AG04449 (cell line): ENCODE measurements around the gene ZNF483.
"Not testable (repeated sequence)": the region's sequence is repeated elsewhere in the genome, so short reads cannot be mapped to it uniquely, and the experiment has no call there.

Experiments used
- CTCF ChIA-PET: fragments of 350-600 bp; formaldehyde crosslinking; extraction: SDS; loops from one replicate; lab custom pipeline; 2021; ENCODE audit warnings: antibody characterized with exemption; lab: Yijun Ruan, JAX
- POLR2A ChIA-PET: fragments of 400-600, 350-600 bp; formaldehyde crosslinking; extraction: SDS; loops from one replicate; lab custom pipeline; 2020; ENCODE audit warnings: antibody characterized with exemption, inconsistent platforms; lab: Yijun Ruan, JAX
- DNase-seq: peaks from one replicate; pipeline ENCODE4 v3.0.0-alpha.2; 2010; ENCODE audit warnings: low read depth, low spot score
- H3K4me3 ChIP-seq: 2 replicates; pipeline ENCODE4 v1.5.1; 2011; ENCODE audit warnings: low read depth, mild to moderate bottlenecking, control low read depth, low read length
- TF ChIP-seq, protein P1 (sequence below): IDR thresholded peaks from one replicate; pipeline ENCODE4 v1.5.1; 2011; ENCODE audit warnings: mild to moderate bottlenecking, moderate library complexity, low read length, control low read depth, inconsistent platforms; ENCODE audit not compliant: insufficient read depth; ENCODE audit errors: missing control alignments

ZNF483 gene

DNA sequence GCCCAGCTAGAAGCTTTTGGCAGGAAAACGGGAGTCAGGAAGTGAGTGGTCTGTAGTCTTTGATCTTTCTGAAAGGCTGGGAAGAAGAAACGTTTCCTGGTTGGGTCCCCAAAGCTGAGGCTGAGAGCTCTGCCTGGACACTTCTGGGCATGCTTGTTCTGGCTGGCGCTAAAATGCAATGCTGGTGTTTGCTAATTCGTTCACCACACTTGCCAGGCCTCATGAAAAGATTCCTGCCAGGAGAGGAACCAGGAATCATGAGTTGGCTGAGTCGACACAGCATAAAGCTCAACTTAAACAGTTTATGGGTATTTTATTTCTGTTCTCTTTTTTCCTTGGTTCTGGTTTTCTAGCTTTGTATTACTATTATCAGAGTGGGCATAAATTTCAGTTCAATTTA lies 85.2 kb downstream of the ZNF483 start:
- no peak overlapping the region for H3K4me3 ChIP-seq
- CTCF ChIA-PET: no interaction called here
- TF ChIP-seq, protein P1, sequence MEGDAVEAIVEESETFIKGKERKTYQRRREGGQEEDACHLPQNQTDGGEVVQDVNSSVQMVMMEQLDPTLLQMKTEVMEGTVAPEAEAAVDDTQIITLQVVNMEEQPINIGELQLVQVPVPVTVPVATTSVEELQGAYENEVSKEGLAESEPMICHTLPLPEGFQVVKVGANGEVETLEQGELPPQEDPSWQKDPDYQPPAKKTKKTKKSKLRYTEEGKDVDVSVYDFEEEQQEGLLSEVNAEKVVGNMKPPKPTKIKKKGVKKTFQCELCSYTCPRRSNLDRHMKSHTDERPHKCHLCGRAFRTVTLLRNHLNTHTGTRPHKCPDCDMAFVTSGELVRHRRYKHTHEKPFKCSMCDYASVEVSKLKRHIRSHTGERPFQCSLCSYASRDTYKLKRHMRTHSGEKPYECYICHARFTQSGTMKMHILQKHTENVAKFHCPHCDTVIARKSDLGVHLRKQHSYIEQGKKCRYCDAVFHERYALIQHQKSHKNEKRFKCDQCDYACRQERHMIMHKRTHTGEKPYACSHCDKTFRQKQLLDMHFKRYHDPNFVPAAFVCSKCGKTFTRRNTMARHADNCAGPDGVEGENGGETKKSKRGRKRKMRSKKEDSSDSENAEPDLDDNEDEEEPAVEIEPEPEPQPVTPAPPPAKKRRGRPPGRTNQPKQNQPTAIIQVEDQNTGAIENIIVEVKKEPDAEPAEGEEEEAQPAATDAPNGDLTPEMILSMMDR: no peak
- POLR2A ChIA-PET: no interaction called here
- DNase-seq: no peak

DNA sequence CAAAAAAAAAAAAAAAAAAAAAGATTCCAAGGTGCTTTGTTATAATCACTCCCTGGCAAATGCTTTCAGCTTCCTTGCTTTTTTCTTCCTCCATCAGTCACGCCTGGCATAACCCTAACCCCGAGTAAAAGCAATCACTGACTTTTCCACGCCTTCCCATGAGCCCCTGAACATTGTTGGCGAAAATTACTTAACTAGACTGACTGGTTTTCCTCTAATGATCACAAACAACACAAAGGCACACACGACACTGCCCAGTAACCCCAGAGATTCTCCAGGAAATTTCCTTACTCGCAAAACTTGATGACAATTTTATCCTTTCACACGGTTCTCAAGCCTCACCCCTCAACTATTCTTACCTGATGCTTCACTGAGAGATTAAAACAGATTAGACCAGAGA lies 85.9 kb downstream of the ZNF483 start:
- ChIA-PET POLR2A (no interaction called here), CTCF (no interaction called here)
- DNase-seq: no peak
- TF ChIP-seq, protein P1: no peak
- H3K4me3 ChIP-seq: no peak overlapping the region

DNA sequence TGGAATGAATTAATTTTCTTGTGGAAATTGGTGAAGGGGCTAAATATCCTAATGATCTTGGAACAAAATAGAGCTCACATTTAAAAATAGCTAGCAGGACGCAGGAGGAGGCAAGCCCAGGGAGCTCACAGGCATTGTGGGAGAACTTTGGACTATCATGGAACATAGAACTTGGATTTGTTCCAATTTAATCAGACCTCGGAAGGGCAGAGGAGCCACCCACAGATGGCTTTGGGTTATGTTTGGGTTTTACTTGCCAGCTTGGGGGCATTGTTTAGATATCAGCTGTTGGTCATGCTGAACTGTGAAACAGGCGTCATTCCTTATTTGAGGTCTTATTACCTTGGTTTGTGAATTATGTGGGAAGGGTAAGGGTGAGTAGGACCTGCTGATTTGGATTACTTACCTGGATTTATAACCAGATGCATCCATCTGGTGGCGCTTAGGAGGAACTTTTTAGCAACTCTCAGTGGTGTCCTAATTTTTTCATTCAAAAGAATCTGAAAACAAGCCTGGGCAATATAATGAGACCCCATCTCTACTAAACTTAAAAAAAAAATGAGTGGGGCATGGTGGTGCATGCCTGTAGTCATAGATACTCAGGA lies 88.6 kb downstream of the ZNF483 start:
- no peak for DNase-seq
- CTCF ChIA-PET: interaction anchor here (1.5 kb wide), 1 partner anchor 15 kb away, joined by 3 read pairs; no protein-coding TSS in a partner anchor
- no peak overlapping the region for H3K4me3 ChIP-seq
- POLR2A ChIA-PET: no interaction called here
- TF ChIP-seq, protein P1: no peak

DNA sequence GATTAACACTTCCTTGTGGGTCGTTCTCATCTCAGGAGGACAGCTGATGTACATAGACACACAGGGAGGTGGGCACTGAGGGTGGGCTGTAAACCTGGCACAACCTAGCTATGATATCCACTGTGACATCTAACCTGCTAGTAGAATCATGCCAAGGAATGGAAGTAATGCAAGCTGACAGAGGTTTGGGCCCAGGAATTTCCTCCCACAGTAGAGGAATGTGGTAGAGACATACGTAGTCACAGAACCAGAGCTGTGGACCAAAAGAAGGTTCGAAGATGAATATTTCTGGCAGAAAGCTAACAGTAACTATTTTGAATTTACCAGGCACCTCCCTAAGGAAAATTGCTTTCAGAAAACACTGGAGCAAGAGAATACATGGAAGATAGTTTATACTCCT lies 90.9 kb downstream of the ZNF483 start:
- CTCF ChIA-PET: interaction anchor here (0.5 to 1.5 kb wide), 3 partner anchors 18 to 20 kb away, joined by 3 to 4 read pairs (median 3); no protein-coding TSS in a partner anchor

DNA sequence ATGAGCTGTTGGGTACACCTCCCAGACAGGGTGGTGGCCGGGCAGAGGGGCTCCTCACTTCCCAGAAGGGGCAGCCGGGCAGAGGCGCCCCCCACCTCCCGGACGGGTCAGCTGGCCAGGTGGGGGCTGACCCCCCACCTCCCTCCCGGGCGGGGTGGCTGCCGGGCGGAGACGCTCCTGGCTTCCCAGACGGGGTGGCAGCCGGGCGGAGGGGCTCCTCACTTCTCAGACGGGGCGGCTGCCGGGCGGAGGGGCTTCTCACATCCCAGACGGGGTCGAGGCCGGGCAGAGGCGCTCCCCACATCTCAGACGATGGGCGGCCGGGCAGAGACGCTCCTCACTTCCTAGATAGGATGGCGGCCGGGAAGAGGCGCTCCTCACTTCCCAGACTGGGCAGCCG lies 92.4 kb downstream of the ZNF483 start:
- POLR2A ChIA-PET, CTCF ChIA-PET, DNase-seq, H3K4me3 ChIP-seq: not testable (repeated sequence)

More for the DNA sequence above, 90.9 kb downstream of the ZNF483 start:
- no peak for DNase-seq
- POLR2A ChIA-PET: interaction anchor here (1.1 kb wide), 1 partner anchor 15 kb away, joined by 3 read pairs; the partner anchor contains the start of gene DNAJC25
- no peak overlapping the region for H3K4me3 ChIP-seq
- TF ChIP-seq, protein P1: no peak

DNA sequence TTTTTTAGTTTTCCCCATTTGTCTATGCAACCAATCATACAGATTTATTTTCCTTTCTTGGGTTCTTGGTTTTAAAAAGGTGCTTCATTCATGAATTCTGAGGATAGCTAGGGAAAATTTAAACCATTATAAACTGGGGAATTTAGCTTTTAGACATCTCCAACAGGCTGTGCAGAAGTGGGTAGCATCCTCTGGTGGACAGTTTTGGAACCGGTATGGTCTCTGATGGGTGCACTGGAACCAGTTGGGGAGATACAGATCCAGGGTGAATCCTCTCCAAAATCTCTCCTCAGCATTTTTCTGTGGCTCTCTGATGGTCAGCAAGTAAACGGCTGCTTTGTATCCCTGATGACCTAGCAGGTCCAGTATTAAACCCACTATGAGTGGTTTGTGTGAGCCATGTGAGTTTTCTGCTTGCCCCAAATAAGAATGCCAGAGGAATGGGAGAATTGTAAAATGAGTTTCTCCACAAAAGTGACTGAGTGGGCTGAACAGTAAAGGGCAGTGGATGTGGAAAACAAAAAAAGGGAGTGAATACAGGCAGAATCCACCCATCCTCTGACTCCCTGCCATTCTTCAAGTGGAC lies 97.0 kb downstream of the ZNF483 start:
- no peak overlapping the region for H3K4me3 ChIP-seq
- DNase-seq: no peak
- TF ChIP-seq, protein P1: peak; percentile 66
- ChIA-PET POLR2A (no interaction called here), CTCF (interaction anchor here (0.9 to 1.6 kb wide), 9 partner anchors 10 to 193 kb away, joined by 3 to 15 read pairs (median 5); partner anchors contain the start of gene PTGR1)
